Measurements from ENCODE around the gene MAP2K4. TPM values are rescaled to one million over a fixed set of nuclear protein-coding genes. Genes with fewer than 3 reads are reported as not detected.

The MAP2K4 gene
- total and polyA plus RNA-seq, 2 of the 4 experiments (the other 2 are of a cell fraction) = 14.5 to 32.6 TPM

DNA sequence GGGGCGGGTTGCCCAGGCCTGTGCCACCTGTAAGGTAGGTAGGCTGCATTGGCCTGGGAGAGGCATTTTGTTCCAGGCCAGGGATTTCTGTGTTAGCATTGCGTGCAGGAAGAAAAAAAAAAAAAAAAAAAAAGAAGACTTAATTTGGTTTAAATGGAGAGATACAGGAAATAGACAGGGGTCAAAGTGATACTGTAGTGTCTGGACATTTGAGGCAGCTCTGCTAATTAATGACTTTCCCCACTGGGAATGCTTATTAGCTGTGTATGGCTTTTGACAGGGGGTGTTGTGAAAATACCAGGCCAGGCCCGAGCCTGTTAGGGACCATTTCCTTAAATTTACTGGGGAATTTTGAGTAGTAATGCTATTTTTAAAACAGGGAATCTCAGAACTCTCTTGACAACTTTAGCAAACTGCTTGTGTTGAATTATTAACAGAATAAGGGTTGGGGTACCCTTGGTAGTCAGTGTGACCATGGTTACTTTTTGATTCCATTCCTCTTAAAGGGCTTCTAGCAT is 1.0 kb downstream of the MAP2K4 start:
- dilution Hi-C loops (cut with HindIII; ENCODE audit: low sequenced_read_pairs, unreplicated experiment) (no loop called here), intact Hi-C loops (cut with micrococcal nuclease) (loop anchor here (2.0 kb wide), 1 partner anchor 87 kb away; no protein-coding TSS in a partner anchor), in situ Hi-C loops (cut with MboI; ENCODE audit: low sequenced_read_pairs) (no loop called here)
- H3K79me1 ChIP-seq (ENCODE audit: low read depth in 1 of 2, low read length in 2 of 2) = peaks cover 17 to 42% of the 10 kb centered on the region in 2 experiments
- H2AFZ ChIP-seq (replicated peaks; ENCODE audit: low read length, poor library complexity) = peak overlapping the region; percentile 91
- peak overlapping the region; percentile 22; the same call in 1 of the 2 replicates for H3K23ac ChIP-seq (ENCODE audit: low read depth, low read length)
- H3K18ac ChIP-seq (ENCODE audit: low read depth, low read length) = 0 out of 2 replicates have a peak overlapping the region, but pooled peaks have one; percentile 42
- TF ChIP-seq, protein P1, sequence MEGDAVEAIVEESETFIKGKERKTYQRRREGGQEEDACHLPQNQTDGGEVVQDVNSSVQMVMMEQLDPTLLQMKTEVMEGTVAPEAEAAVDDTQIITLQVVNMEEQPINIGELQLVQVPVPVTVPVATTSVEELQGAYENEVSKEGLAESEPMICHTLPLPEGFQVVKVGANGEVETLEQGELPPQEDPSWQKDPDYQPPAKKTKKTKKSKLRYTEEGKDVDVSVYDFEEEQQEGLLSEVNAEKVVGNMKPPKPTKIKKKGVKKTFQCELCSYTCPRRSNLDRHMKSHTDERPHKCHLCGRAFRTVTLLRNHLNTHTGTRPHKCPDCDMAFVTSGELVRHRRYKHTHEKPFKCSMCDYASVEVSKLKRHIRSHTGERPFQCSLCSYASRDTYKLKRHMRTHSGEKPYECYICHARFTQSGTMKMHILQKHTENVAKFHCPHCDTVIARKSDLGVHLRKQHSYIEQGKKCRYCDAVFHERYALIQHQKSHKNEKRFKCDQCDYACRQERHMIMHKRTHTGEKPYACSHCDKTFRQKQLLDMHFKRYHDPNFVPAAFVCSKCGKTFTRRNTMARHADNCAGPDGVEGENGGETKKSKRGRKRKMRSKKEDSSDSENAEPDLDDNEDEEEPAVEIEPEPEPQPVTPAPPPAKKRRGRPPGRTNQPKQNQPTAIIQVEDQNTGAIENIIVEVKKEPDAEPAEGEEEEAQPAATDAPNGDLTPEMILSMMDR (conservative IDR thresholded peaks at IDR 0.05; ENCODE audit: low read depth, low read length) = no peak
- TF ChIP-seq POLR2A (IDR thresholded peaks at IDR 0.05; ENCODE audit: low read depth, low read length) (no peak), NFE2L2 (IDR thresholded peaks at IDR 0.05; ENCODE audit: low read depth, low read length) (no peak), BHLHE40 (IDR thresholded peaks at IDR 0.05; ENCODE audit: low read depth, low read length) (no peak), FOS (IDR thresholded peaks at IDR 0.05; ENCODE audit: low read depth, low read length) (no peak), MAFK (IDR thresholded peaks at IDR 0.05; ENCODE audit: low read depth, low read length) (no peak), MAZ (IDR thresholded peaks at IDR 0.05; ENCODE audit: borderline replicate concordance, low read depth, low read length) (no peak), RCOR1 (IDR thresholded peaks at IDR 0.05; ENCODE audit: insufficient replicate concordance, low read length) (no peak), SMC3 (IDR thresholded peaks at IDR 0.05; ENCODE audit: low read depth, low read length) (no peak)
- TF ChIP-seq, protein P2, sequence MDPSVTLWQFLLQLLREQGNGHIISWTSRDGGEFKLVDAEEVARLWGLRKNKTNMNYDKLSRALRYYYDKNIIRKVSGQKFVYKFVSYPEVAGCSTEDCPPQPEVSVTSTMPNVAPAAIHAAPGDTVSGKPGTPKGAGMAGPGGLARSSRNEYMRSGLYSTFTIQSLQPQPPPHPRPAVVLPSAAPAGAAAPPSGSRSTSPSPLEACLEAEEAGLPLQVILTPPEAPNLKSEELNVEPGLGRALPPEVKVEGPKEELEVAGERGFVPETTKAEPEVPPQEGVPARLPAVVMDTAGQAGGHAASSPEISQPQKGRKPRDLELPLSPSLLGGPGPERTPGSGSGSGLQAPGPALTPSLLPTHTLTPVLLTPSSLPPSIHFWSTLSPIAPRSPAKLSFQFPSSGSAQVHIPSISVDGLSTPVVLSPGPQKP (IDR thresholded peaks at IDR 0.05; ENCODE audit: borderline replicate concordance, low read depth, low read length) = no peak
- peak overlapping the region; percentile 96 for H3K9ac ChIP-seq (ENCODE audit: low read depth, low read length)
- H2AK9ac ChIP-seq (replicated peaks; ENCODE audit: low read depth, low read length, poor library complexity) = peak overlapping the region; percentile 67
- H3K9me3 ChIP-seq (ENCODE audit: control insufficient read depth, insufficient read depth, low read length) = no peaks in the 10 kb centered on the region
- 0 out of 2 replicates have a peak overlapping the region, but pooled peaks have one; percentile 8 for H3K56ac ChIP-seq (ENCODE audit: extremely low read depth, insufficient read depth, low read length)
- H4K20me1 ChIP-seq (ENCODE audit: insufficient read depth, low read length) = peaks cover 47% of the 10 kb centered on the region; the same call in 1 of the 2 replicates
- H3K4me3 ChIP-seq (ENCODE audit: insufficient read depth, low read depth, low read length) = peak overlapping the region; percentile 67
- H3K27ac ChIP-seq (ENCODE audit: insufficient read depth, low read length) = peak overlapping the region; percentile 55
- no peak overlapping the region for H2BK120ac ChIP-seq (ENCODE audit: low read depth, low read length)
- H4K8ac ChIP-seq (ENCODE audit: low read depth in 2 of 2, low read length in 2 of 2) = no peak overlapping the region
- 0% methylated on average over 1 of the region's 3 CpGs; no CpG with 5 or more reads in 1 of the 2 experiments for WGBS, 2 experiments (ENCODE audit: extremely low coverage in 2 of 2, insufficient read length in 1 of 2)
- no peak overlapping the region for H2AK5ac ChIP-seq (ENCODE audit: low read depth, low read length)
- POLR2A ChIA-PET (ENCODE audit: unreplicated experiment) = no interaction called here
- no peak for DNase-seq
- no peak overlapping the region for H4K91ac ChIP-seq (ENCODE audit: insufficient read depth, low read depth, low read length)
- H2BK5ac ChIP-seq (ENCODE audit: low read depth, low read length, poor library complexity, severe bottlenecking) = no peak overlapping the region
- peak overlapping the region; percentile 100 for H3K4me2 ChIP-seq (ENCODE audit: low read depth, low read length)
- H4K5ac ChIP-seq (ENCODE audit: low read depth, low read length) = no peak overlapping the region
- H3K9me1 ChIP-seq (ENCODE audit: insufficient read depth, low read length) = 0 out of 2 replicates have a peak, but pooled peaks cover 2% of the 10 kb centered on the region
- TSS peak; percentile 34 for BruUV-seq (replicated peaks)
- H2BK15ac ChIP-seq (ENCODE audit: low read depth, low read length) = no peak overlapping the region
- H3K36me3 ChIP-seq (ENCODE audit: control insufficient read depth, insufficient read depth, low read length) = peaks cover 1% of the 10 kb centered on the region; the same call in 1 of the 2 replicates
- H3K4ac ChIP-seq (ENCODE audit: low read depth, low read length) = no peak overlapping the region; the same call in 1 of the 2 replicates
- H3K4me1 ChIP-seq (ENCODE audit: control insufficient read depth, insufficient read depth, low read length) = peaks cover 2% of the 10 kb centered on the region
- 0 out of 2 replicates have a peak overlapping the region, but pooled peaks have one; percentile 16 for H3K14ac ChIP-seq (replicated peaks; ENCODE audit: low read depth, low read length)
- ATAC-seq (ENCODE audit: low read depth) = no peak
- CTCF ChIA-PET = interaction anchor here (1.0 kb wide), 1 partner anchor 8 kb away, joined by 3 read pairs; no protein-coding TSS in a partner anchor
- peaks cover 3% of the 10 kb centered on the region; the same call in 1 of the 2 replicates for H3K27me3 ChIP-seq (ENCODE audit: control insufficient read depth, insufficient read depth, low read length)
- no peak overlapping the region for H2BK20ac ChIP-seq (ENCODE audit: low read depth, low read length)

Data from IMR-90 (cell line).